Stimulated activated CD8-positive, alpha-beta memory T cell treated with anti-CD3 and anti-CD28 coated beads, Interleukin-4, amount 100 ng/mL, for 24 hours (primary cell): Measurements from ENCODE around the gene NDUFB11.
A peak's percentile ranks its signal among the peaks of the same experiment; 100 is the strongest.
"Not testable (repeated sequence)": the region's sequence is repeated elsewhere in the genome, so short reads cannot be mapped to it uniquely, and the experiment has no call there.

Source experiments
- DNase-seq: peaks from one replicate; pipeline ENCODE4 v3.0.0-alpha.2; 2020; ENCODE audit warnings: low read depth

Gene NDUFB11

DNA sequence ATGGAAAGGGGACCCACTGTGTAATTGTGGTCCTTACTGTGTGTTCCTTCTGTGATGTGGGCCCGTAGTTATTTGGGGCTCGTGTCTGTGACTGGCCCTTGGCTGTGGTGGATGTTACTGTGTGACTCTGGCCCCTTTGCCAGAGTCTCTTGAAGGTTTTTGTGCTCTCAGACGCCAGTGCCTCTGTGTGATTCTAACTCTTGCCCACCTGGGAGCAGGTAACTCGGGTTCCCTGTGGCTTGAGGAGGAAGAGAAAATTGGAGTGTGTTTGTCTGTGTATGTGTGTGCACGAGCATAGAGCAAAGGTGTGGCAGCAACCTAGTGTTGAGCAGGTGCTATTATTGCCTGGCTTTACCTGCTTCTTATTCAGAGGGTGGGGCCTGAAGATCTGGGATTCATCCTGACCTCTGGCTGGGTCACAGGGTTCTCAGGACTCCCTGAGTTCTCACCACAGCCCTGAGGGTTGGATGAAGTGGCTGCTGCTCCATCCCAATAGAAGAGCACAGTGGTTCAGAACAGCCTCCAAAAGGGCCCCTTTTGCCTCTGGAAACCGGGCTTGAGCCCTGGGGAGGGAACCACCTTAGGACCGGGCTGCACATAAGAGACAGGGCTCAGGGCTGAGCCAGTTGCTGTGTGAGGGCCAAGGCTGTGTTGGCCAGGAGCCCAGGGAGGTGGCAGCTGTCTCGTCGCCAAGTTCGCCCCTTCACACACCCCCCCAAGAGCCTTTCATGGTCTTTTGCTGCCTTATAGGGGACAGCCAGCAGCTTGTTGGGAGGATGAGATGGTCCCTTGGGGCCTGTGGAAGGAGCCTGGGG, 1.8 kb upstream of the NDUFB11 start:
- no peak for DNase-seq

DNA sequence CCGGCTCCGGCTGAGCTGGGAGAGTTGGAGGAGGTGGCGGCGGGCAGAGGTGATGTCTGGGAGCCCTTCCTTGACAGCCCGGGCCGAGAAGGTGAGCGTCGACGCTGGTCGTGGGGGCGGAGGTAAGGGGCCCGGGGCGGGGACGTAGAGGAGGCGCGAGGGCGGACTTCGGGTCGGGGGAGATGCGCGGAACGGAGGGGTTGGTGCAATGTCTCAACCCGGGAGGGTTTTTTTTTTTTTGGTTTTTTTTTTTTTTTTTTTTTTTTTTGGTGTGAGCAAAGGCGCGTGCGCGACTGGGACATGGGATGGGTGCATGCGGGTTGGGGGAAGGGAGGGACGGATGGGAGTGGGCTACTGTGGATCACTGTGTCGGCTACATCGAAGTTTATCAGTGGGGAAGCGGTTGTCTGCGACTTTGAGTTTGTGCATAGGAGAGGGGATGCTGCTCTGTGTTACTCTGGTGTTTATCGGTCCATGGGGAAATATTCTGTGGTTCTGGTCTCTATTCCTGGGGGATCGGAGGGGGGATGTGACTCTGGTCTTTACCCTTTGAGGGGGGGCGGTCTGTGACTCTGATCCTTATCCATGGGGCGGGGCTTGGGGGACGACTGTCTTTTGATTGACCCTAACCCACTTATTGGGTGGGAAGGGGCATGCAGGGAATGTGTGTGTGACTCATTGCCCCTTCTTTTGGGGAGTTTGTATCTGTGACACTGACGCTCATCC, 1.1 kb upstream of the NDUFB11 start:
- DNase-seq, result no peak

DNA sequence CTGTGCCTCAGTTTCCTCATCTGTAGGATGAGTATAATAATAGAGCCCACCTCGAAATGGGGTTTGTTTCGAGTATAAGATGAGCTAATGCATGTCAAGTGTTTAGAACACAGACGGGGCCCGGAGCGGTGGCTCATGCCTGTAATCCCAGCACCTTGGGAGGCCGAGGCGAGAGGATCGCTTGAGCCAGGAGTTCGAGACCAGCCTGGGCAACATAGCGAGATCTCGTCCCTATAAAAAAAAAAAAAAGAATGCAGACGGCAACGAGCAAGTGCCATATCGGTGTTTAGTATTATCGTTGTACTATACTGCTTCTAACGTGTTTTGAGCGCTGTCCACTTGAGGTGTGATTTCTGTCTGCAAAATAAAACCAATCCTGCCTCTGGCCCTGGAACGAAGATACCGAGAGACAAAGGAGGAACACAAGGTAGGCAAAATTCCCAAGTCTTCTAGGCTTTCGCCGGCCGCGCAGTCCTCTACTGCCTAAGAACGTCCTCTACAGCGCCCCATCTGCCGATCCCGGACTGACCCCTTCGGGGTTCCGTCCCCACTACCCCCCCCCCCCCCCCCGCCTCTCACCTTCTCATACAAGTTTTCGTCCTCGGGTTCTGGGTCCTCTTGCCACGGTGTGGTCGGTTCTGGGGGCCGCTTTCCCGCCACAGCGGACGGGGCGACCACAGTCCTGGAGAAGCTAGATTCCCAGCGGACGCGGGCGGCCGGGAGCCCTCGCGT, 442 bp downstream of the NDUFB11 start:
- no peak for DNase-seq

DNA sequence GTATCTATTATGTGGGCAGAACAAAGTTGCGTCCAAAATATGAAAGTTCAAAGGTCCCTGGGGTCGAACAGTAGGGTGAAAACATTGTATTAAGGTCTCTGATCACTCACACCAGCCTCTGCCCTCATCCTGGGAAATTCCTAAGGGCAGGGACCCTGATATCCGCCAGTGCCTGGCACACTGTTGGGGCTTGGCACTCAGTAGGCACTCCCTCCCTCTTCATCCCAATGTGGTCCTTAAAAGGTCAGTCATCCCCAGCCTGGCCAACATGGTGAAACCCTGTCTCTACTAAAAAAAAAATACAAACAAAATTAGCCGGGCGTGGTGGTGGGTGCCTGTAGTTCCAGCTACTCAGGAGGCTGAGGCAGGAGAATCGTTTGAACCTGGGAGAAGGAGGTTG, 6.3 kb downstream of the NDUFB11 start:
- no peak for DNase-seq

DNA sequence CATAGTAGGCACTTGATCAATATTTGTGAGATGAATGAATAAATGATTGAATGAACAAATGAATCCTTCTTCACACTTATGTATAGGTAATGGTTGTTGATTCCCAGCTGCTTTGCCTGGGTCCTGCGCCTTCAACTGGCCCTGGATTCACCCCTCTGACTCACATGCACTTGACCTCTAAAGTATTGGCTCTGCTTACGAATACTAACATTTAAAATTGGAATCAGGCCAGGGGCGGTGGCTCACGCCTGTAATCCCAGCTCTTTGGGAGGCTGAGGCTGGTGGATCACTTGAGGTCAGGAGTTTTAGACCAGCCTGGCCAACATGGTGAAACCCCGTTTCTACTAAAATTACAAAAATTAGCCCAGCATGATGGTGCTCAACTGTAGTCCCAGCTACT, 8.9 kb downstream of the NDUFB11 start:
- not testable (repeated sequence) for DNase-seq

DNA sequence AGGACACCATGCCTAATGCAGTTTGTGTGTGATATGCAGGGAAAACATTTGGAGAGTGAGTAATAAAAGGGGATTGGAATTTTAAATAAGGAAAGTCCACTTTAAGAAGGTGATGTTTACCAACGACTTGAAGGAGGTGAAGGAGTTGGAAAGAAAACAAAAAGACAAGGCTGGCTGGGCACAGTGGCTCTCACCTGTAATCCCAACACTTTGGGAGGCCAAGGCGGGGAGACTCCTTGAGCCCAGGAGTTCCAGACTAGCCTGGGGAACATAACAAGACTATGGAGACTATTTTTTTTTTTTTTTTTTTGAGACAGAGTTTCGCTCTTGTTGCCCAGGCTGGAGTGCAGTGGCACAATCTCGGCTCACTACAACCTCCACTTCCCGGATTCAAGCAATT, 11.0 kb downstream of the NDUFB11 start:
- no peak for DNase-seq

DNA sequence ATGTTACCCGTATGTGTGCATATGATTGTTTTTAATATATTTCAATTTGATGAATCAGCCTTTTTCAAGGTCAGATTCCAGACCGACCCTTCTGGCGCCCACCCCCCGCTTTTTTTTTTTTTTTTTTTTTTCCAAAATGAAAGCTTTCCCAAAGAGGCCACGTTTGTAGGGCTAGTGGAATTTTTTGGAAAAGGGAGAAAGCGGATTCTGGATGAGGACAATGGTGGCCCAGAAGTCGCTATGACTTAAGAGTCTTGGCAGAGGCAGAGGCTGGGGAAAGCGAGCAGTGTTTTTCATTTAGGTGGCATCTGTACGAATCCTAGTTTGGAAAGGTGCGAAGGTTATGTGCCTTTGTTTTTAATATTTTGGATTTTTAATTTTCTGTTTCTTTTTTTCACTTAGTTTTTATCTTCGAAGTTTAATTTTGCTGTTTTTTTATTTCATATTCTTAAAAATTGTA, 14.6 kb downstream of the NDUFB11 start:
- no peak for DNase-seq

DNA sequence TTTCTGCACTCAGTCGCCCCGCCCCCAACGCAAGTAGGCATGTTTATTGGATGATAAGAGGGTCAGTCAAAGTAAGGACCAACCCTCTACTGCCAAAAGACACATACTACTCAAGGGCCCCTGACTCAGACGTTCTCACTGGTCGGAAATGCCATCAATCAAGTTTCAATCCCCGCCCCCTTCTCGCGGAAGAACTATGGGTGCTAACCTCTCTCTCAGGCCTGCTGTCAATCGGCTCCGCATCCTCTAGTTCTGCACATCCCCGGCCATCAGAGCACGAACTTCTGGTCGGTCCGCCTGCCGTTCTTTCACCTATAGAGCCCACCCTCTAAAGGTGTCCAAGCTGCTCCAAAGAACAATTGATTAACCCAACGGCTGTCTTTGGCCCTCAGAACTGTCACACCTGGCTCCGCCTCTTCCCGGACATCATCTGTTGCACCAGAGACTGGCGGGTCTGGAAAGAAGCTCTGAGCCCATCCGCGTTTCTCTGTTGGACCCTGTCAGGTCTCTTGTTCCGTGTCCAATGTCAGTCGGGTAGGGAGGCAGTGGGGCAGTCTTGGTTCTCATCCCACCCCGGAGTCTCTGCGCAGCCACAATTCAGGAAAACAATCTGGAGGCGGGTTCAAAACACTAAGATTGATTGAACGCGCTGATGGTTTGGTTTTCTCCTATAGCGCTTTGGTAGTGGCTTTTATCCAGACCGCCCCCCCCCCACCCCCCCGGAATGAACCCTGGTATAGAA, 15.2 kb downstream of the NDUFB11 start:
- DNase-seq, result peak; percentile 66

DNA sequence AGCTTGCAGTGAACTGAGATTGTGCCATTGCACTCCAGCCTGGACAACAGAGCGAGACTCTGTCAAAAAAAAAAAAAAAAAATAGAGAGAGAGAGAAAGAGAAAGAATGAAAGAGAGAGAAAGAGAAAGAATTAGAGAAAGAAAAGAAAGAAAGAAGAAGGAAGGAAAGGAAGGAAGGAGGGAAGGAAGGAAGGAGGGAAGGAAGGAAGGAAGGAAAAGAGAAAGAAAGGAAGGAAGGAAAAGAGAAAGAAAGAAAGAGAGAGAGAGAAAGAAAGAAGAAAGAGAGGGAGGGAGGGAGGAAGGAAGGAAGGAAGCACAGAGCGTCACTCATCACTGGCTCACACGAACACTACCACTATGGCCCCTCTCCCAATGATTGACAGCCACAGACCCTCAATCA, 20.0 kb downstream of the NDUFB11 start:
- DNase-seq, result not testable (repeated sequence)

DNA sequence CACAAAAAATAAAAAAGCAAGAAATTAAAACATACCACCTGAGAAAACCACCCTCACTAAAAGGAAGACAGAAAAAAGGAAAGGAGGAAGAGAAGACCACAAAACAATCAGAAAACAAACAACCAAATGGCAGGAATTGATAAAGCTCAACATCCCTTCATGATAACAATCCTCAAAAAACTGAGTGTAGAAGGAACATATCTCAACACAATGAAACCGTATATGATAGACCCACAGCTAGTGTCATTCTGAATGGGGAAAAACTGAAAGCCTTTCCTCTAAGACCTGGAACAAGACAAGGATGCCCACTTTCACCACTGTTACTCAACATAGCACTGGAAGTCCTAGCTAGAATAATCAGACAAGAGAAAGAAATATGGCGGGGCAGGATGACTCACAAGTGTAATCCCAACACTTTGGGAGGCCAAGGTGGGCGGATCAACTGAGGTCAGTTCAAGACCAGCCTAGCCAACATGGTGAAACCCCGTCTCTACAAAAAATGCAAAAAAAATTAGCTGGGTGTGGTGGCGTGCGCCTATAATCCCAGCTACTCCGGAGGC, 27.9 kb downstream of the NDUFB11 start:
- DNase-seq, result not testable (repeated sequence)

DNA sequence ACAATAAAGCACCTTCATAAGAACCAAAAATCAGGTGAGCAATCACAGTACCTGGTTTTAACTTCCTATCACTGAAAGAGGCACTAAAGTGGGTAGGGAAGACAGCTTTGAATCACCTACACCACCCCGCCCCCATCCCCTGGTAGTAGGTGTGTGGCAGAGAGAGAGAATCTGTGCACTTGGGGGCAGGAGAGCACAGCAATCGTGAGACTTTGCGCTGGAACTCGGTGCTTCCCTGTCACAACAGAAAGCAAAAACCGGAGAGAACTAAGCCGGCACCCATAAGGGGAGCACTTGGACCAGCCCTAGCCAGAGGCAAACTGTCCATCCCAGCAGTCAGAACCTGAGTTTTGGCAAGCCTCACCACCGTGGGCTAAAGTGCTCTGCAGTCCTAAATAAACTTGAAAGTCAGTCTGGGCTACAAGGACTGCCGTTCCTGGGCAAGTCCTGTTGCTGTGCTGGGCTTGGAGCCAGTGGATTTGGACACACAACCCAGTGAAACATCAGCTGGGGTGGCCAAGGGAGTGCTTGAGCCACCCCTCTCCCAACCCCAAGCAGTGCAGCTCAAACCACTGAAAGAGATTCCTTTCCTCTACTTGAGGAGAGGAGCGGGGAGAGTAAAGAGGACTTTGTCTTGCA, 32.1 kb downstream of the NDUFB11 start:
- no peak for DNase-seq

DNA sequence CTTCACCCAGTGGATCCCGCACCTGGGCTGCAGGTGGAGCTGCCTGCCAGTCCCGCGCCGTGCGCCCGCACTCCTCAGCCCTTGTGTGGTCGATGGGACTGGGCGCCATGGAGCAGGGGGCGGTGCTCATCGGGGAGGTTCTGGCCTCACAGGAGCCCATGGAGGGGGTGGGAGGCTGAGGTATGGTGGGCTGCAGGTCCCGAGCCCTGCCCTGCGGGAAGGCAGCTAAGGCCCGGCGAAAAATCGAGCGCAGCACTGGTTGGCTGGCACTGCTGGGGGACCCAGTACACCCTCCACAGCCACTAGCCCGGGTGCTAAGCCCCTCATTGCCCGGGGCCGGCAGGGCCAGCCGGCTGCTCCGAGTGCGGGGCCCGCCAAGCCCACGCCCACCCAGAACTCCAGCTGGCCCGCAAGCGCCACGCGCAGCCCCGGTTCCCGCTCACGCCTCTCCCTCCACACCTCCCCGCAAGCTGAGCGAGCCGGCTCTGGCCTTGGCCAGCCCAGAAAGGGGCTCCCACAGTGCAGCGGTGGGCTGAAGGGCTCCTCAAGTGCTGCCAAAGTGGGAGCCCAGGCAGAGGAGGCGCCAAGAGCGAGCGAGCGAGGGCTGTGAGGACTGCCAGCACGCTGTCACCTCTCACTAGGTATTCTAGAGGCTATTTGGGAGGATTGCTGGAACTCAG, 33.4 kb downstream of the NDUFB11 start:
- not testable (repeated sequence) for DNase-seq

DNA sequence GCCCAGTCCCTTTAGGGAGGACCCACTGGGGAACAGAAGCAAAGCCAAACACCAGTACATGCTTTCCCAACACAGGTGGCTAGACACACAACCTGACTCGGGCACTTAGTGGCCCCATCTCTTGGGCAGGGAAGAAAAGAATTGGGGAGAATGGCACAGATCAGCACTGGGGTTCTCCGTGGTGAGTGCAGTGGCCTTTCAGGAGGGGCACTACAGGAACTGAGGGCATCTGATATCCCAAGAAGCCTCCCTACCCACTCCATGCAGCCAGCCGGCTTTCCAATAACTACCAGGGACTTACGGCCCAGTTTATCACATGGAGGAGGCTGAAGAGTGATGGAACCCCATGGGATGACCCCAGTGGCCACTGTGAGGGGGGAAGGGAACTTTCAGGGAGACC, 43.3 kb downstream of the NDUFB11 start:
- DNase-seq, result no peak

DNA sequence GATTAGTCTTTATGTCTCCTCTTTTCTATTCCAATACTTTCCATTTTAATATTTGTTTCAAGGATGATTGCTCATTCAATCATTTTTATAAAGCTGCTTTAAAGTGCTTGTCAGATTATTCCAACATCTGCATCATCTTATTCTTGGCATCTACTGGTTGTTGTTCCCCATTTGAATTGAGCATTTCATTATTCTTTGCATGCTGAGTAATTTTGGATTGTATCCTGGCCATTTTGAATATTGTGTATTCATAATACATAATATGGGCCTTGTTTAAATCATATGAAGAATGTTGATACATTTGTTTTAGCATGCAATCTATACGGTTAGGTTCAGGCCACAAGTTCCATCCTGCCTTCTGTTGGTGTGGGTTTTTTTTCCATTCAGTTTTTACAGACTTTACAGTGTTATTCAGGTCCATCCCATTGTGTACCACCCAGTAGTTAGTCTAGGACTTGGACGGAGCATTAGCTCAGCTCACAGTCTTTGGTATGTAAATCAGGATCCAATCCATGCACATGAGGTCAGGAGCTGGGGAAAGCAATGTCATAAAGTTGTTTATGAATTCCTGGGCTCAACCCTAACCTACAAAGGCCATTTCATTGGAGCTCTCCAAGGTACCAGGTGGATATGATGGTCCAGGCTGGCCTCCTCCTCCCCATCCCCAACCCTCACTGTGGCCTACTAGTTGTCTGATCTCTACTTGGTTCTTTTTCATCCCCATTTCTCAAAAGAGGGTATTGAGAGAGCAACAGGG, 46.0 kb downstream of the NDUFB11 start:
- DNase-seq, result no peak

DNA sequence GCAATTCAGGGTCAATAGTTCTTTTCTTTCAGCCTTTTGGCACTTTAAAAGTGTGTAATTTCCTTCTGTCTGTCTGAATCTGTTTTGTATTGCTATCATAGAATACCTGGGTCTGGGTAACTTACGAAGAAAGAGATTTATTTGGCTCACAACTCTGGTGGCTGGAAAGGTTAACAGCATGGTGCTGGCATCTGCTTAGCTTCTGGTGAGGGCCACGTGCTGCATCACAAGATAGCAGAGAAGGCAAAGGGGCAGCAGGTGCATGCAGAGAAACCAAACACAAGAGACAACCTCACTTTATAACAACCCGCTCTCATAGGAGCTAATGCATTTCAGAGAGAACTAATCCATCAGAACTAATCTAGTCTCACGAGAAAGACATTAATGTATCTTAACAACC, 47.5 kb downstream of the NDUFB11 start:
- no peak for DNase-seq

DNA sequence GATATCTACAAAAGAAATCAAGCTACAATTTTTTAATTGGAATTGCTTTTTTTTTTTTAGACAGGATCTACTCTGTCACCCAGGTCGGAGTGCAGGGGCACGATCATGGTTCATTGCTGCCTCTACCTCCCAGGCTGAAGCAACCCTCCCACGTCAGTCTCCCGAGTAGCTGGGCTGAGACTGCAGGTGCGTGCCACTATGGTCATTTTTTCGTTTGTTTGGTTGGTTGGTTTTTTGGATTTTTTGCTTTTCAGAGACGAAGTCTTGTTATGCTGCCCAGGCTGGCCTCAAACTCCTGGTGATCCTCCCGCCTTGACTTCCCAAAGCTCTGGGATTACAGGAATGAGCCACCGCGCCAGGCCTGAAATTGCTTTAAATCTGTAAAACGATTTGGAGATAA, 50.6 kb downstream of the NDUFB11 start:
- no peak for DNase-seq

DNA sequence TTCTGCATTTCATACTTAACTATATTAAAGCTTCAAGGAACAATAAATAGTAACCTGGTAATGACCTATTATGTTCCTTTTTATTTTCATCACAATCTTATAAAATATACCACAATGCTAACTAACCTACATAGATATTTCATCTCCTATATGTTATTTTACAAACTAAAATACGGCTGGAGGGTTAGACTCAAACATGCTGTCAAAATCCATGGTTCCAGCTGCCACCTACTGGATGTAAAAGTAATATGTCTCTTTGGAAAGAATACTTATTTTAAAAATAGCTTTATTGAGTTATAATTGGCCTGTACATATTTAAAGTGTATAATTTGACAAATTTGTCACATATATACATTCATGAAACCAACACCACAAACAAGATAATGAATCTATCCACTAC, 51.3 kb downstream of the NDUFB11 start:
- no peak for DNase-seq
